Osteoblast (primary cell): ENCODE results near the gene DROSHA. TPM values are rescaled to one million over a fixed set of nuclear protein-coding genes. Genes with fewer than 3 reads are reported as not detected.

ENCODE experiments used
- DNase-seq: peaks from one replicate; pipeline ENCODE4 v3.0.0; 2011; ENCODE audit warnings: low spot score, mixed read lengths; ENCODE audit not compliant: insufficient read length; ENCODE audit errors: missing footprints
- H2AFZ ChIP-seq: 2 replicates; pipeline ENCODE4 v1.6.0; 2011; ENCODE audit warnings: mild to moderate bottlenecking, low read length
- H3K27ac ChIP-seq: 2 replicates; pipeline ENCODE4 v1.5.1; 2011; ENCODE audit warnings: mild to moderate bottlenecking, low read depth, low read length, moderate library complexity
- H3K27me3 ChIP-seq: 2 replicates; pipeline ENCODE4 v1.6.0; 2012; ENCODE audit warnings: mild to moderate bottlenecking, control low read depth, inconsistent platforms, low read length, moderate library complexity; ENCODE audit not compliant: insufficient read depth
- H3K36me3 ChIP-seq: 2 replicates; pipeline ENCODE4 v1.5.1; 2011; ENCODE audit warnings: mild to moderate bottlenecking, low read length, control low read depth, moderate library complexity; ENCODE audit not compliant: insufficient read depth
- H3K4me1 ChIP-seq: 2 replicates; pipeline ENCODE4 v1.5.1; 2011; ENCODE audit warnings: mild to moderate bottlenecking, low read length, control low read depth, moderate library complexity; ENCODE audit not compliant: insufficient read depth
- H3K4me2 ChIP-seq: 2 replicates; pipeline ENCODE4 v1.6.0; 2011; ENCODE audit warnings: mild to moderate bottlenecking, low read length; ENCODE audit not compliant: insufficient read depth
- H3K4me3 ChIP-seq: fragments of 200-600 bp; sonication (generic); 3 replicates; pipeline ENCODE4 v1.5.1; 2012; ENCODE audit warnings: mild to moderate bottlenecking, low read length, inconsistent platforms; ENCODE audit not compliant: insufficient read depth
- H3K79me2 ChIP-seq: 2 replicates; pipeline ENCODE4 v1.6.0; 2012; ENCODE audit warnings: mild to moderate bottlenecking, low read length, control low read depth, inconsistent platforms; ENCODE audit not compliant: insufficient read depth
- H3K9me3 ChIP-seq: 2 replicates; pipeline ENCODE4 v1.5.1; 2011; ENCODE audit warnings: low read depth, low read length, control low read depth
- H4K20me1 ChIP-seq: 2 replicates; pipeline ENCODE4 v1.6.0; 2012; ENCODE audit warnings: mild to moderate bottlenecking, low read length, control low read depth; ENCODE audit not compliant: insufficient read depth
- CTCF ChIP-seq: IDR thresholded peaks from 2 replicates; pipeline ENCODE4 v1.5.1; 2011; ENCODE audit warnings: mild to moderate bottlenecking, low read depth, low read length, moderate library complexity; ENCODE audit errors: extremely low read depth
- total RNA-seq: library from RNA; depleted of rRNA; stranded (reverse); fragments of >200 nt; gene quantifications from 2 replicates; pipeline ENCODE4 v1.2.3, GENCODE V29; 2012

DROSHA gene
- total RNA-seq, 1 donor = 32.9 TPM

- Histone ChIP-seq H3K4me1 (peaks cover 37% of the 10 kb centered on the region), H2AFZ (no peak overlapping the region), H3K79me2 (no peaks in the 10 kb centered on the region), H3K36me3 (no peaks in the 10 kb centered on the region), H3K4me2 (no peak overlapping the region), H3K27ac (no peak overlapping the region), H3K27me3 (no peaks in the 10 kb centered on the region), H3K9me3 (no peaks in the 10 kb centered on the region), H4K20me1 (no peaks in the 10 kb centered on the region), H3K4me3 (no peak overlapping the region)
- DNase-seq = peak; percentile 87
- TF ChIP-seq CTCF = no peak
These were observed 153.1 kb downstream of the DROSHA start for GRCh38 chr5:31378838-31379237.

GRCh38 chr5:31378136-31378535 is 153.8 kb downstream of the DROSHA start:
- Histone ChIP-seq H3K4me2 (no peak overlapping the region), H3K27me3 (no peaks in the 10 kb centered on the region), H3K9me3 (no peaks in the 10 kb centered on the region), H4K20me1 (no peaks in the 10 kb centered on the region), H2AFZ (no peak overlapping the region), H3K4me1 (peaks cover 33% of the 10 kb centered on the region), H3K27ac (no peak overlapping the region), H3K36me3 (no peaks in the 10 kb centered on the region), H3K79me2 (no peaks in the 10 kb centered on the region), H3K4me3 (no peak overlapping the region)
- no peak for DNase-seq
- TF ChIP-seq CTCF = no peak

GRCh38 chr5:31377274-31377946 is 154.5 kb downstream of the DROSHA start:
- no peak overlapping the region for H3K4me2 ChIP-seq
- TF ChIP-seq CTCF = no peak

GRCh38 chr5:31375999-31376720 is 155.7 kb downstream of the DROSHA start:
- Histone ChIP-seq H3K27me3 (no peaks in the 10 kb centered on the region), H2AFZ (no peak overlapping the region), H4K20me1 (no peaks in the 10 kb centered on the region), H3K79me2 (no peaks in the 10 kb centered on the region), H3K4me2 (no peak overlapping the region), H3K9me3 (no peaks in the 10 kb centered on the region), H3K27ac (no peak overlapping the region), H3K36me3 (no peaks in the 10 kb centered on the region), H3K4me1 (peaks cover 17% of the 10 kb centered on the region), H3K4me3 (no peak overlapping the region)
- DNase-seq = no peak
- TF ChIP-seq CTCF = no peak

More at GRCh38 chr5:31377274-31377946, 154.5 kb downstream of the DROSHA start:
- Histone ChIP-seq H3K4me1 (peaks cover 27% of the 10 kb centered on the region), H3K9me3 (no peaks in the 10 kb centered on the region), H2AFZ (no peak overlapping the region), H3K36me3 (no peaks in the 10 kb centered on the region), H3K4me3 (no peak overlapping the region), H3K79me2 (no peaks in the 10 kb centered on the region), H4K20me1 (no peaks in the 10 kb centered on the region), H3K27me3 (no peaks in the 10 kb centered on the region), H3K27ac (no peak overlapping the region)
- no peak for DNase-seq
